GM18907 (cell line): ENCODE measurements around the gene TMEM240.

ENCODE experiments used
- ATAC-seq: cut with Tn5 transposase; IDR thresholded peaks from one replicate; pipeline ENCODE4 v1.9.1; 2021; ENCODE audit warnings: mild to moderate bottlenecking, moderate library complexity; ENCODE audit not compliant: unreplicated experiment

The TMEM240 gene

DNA sequence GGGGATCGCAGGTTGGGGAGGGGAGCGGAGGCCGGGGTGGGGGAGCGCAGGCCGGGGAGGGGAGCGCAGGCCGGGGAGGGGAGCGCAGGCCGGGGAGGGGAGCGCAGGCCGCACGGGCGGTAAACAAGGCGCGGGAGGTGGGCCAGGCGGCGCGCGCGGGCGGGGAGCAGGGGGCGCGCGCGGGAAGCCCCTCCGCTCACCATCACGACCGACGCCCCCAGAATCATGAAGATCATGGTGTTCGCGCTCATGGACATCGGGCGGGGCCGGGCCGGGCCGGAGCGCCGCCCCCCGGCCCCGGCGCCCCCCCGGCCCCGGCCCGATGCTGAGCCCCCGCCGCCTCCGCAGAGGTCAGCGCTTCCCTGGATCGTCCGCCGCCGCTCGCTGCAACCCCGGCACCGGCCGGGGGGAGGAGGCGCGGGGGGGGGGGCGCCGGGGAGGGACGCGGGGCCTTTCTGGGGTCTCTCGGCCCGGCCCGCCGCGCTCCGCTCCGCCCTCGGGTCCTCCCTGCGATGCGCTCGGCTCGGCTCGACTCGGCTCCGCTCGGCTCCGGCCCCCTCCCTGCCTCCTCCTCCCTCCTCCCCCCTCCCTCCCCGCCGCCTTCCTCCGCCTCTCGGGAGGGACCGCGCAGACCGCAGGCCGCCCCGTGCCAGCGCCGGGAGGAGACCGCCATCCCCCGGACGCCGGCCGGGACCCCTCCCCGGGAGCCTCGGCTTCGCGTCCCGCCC lies at the start of gene TMEM240:
TSS of gene TMEM240 (minus strand) at position 535 of the 728 bp plus-strand sequence. CDS start at position 257, 278 bp downstream.
- ATAC-seq: no peak

DNA sequence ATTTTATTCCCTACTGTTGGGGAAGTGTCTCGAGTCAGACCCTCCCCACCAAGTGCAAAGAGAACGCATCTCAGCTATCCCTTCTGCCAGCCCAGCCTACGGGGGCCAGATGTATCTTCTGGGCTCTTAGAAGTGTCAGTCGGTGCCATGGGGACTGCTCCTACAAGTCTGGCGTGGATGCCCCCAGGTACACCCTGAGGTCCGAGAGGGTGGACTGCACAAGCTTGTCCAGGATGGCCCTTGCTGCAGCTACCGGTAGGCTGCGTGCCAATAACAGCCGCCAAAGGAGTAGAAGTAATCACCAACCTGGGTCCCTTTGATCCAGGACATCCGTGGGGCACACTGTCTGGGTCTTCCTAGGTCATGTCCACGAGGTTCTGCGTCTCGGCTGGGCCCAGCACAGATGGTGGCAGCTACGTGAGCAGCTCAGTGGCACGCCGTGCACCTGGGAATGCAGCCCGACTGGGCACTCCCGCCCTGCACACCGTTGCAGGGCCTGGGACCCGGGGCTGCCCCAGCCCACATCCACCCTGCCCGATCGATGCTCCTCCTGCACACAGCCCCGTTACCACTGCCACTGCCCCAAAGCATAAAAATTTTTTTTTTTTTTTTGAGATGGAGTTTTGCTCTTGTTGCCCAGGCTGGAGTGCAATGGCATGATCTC lies 43.1 kb upstream of the TMEM240 start:
- no peak for ATAC-seq

DNA sequence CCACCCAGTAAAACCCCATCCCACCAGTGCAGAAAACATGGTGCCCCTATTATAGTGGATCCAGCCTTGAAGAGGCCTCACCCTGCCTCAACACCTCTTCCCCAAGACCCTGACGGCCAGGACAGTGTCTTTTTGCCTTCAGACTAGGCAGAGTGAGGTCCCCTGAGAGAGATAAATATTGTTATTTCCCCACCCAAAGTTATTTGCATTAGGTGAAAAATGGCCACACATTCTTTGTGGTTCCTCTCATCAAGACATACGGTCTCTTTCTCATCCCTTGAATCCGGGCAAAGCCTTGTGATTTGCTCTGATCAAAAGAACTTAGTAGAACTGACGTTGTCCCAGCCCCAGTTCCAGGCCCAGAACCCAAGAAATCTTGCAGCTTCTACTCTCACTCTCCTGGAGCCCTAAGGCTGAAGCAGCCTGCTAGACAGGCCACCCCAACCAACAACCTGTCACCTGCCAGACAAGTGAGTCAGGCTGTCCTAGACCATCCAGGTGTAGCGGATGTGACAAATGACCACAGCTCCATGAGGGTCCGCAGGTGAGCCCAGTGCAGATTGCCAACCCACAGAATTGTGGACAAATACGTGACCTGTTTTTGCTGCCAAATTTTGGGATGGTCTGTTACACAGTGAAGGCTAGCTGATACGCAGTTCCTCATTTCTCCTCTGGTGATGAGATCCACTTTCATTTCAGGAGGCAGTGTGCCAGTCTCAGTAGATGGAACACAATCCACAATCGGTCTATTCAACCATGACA lies 42.3 kb upstream of the TMEM240 start:
- no peak for ATAC-seq

DNA sequence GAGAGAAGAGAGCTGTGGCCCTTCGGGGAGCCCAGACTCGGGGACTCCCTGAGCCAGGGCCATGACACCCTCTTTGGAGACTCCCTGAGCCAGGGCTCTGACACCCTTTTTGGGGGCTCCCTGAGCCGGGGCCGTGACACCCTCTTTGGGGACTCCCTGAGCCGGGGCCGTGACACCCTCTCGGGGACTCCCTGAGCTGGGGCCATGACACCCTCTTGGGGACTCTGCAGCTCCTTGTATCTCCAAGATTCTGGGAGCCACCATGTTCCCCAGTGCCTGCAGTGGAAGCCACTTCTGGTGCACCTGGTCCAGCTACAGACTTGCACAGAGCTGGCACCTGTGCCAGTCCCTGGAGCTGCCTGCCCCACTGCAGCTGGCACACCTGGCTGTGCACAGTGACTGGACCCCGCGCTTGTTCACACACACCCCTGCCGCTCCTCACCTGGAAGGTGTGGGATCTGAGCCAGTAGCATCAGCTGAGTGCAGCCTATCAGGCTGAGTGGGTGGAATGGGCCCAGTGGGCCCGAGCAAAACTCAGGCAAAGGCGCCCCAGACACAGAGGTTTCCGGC lies 38.0 kb upstream of the TMEM240 start:
- no peak for ATAC-seq

DNA sequence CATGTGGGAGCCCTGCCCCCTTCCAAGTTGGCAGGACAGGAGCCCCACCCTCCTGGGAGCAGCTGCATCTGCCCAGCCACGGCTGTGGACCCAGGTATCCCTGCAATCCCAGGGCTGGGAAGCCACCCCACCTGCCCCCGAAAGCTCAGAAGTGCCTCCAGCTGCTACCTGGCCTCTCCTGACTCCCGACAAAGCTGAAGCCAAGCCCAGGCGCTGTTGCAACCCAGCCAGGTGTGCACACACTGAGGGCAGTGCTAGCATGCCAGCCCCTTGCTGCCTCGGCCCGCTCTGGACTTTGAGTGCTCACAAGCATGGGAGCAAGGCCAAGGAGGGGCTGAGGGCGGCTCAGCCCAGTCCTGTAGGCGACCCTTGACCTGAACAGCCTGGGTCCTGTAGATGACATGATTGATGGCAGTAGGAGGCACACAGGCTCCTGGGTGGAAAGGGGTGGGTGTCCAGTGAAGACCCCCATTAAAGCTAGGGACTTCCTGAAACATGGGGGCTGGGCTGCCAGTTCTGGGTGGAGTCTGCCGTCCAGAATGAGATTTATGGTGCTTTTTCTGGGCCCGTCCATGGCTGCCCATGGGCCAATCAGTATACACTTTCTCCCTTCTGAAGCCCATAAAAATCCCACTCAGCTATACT lies 37.1 kb upstream of the TMEM240 start:
- no peak for ATAC-seq

DNA sequence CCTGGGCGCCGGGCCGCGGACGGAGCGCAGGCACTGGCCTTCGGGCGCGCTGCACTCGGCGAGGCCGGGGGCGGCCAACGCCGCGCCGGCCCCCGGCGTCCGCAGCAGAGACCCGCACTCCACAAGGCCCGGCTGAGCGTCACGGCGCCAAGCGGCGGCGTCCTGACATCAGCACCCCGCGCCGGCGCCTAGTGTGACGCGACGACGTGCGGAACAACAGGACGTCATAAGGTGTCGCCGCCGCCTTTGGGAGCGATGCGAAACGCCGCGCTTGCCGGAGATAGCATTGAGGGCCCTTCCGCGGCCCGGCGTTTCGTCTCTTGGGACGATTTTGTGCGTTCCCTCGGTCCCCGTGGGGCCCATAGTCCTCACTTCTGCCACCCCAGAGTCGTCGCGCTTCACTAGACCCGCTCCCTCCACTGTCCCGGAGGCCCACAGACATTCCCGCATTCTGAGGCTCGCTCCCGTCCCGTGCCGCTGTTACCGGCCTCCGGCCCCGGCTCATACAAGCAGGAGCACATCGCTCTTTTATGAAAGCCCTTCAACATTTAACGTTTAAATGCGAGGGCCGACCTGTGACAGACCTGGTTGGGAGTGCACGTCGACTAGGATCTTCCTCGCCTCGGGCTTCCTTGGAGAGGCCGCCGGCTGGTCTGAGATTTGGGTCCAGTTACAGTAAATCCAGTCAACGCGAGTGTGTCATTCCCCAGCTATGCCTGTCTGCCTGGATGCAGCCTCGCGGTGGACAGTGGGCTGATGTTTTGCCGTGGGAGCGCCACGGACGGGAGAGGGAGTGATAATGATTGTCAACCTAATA lies 34.5 kb upstream of the TMEM240 start, which contains the start of gene SSU72:
TSS of gene SSU72 (minus strand) at position 143 of the 817 bp plus-strand sequence. CDS start 306 bp downstream, outside the sequence.
- peak; percentile 78 for ATAC-seq

DNA sequence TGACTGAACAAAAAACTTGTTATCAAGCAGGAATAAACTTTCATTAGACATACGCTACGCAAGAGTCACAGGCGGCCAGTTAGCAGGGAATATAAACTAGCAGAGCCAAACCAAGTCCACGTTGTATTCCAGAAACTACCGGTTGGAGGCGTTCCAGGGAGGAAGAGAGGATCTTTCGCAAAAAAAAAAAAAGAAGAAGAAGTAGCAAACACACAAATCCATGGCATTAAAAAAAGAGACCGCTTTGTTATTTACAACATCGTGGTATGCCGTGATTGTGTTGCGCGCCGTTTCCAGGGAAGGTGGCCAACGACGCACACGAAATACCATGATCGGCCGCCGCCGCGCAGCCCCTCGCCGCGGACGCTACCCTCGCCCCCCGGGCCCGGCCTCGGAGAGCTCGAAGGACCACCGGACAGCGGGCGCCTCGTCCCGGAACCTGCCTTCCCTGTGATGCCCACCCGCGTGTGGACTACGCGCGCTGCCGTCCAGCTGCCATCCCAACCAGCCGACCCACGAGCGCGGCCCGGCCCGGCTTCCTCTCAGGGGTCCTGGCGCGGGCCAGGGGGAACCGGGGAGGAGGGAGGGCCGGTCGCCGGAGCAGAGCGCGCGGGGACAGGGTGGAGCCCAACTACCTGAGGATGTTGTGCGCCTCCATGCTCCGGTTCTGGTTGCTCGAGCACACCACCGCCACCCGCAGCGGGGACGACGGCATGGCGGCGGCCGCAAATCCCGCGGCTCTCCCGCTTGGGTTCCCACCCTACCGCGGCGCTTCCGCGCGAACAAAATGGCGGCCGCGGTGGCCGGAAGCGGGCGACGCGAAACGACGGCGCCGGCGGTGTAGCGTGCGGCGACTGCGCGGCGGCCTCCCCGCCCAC lies 33.7 kb upstream of the TMEM240 start:
- ATAC-seq: peak; percentile 67

DNA sequence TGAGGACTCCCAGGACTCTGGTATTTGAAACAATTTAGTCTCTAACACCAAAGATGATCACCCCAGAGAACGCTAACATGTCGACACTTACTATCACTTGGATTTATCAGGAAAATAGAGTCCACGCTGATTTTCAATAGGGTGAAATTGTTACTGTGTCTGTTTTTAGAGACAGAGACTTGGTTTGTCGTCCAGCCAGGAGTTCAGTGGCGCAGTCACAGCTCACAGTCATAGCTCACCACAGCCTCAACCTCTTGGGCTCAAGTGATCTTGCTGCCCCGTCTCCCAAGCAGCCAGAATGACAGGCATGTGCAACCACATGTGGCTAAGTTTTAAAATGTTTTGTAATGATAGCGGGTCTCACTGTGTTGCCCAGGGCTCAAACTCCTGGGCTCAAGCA lies 28.9 kb upstream of the TMEM240 start:
- no peak for ATAC-seq

DNA sequence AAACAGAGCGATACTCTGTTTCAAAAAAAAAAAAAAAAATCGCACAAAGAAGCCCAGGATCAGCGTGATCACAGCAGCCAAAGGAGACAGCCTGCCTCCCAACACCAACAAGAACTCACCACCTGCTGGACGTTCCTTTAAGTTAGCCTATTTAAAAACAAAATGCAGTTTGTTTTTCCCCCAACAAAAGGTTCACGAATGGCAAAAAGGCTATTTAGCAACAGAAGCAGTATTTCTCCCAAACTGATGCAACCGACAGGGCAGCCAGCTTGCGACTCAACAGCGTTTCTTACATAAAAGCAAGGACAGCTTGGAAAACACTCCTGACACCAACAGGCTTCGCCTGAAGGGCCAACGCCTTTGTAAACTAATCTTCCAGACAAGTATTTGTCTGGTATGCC lies 27.5 kb upstream of the TMEM240 start:
- no peak for ATAC-seq

DNA sequence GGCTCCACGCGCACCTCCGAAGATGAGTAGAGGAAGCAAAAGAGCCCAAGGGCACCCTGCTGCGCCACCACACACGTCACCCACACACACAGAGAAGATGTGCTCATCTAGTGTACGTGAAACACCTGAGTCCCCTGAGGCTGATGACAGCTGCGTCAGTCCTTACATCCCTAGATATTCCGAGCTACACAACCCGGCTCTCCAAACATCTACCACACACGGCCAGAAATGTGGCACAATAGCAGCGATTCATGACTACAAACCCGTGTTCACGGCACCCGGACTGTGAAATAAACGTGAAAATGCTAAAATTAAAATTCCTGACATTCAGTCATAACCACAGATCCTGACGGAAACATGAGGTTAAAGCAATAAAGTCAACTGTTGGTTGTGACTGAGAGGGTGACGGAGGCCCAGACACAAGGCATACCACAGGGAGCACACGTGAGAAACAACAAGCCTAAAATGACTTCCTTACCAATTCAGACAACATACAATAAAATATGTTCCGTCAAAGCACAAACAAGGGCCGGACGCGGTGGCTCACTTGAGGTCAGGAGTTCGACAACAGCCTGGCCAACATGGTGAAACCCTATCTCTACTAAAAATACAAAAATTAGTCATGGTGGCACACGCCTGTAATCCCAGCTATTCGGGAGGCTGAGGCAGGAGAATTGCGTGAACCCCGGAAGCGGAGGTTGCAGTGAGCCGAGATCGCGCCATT lies 26.9 kb upstream of the TMEM240 start:
- ATAC-seq: no peak

DNA sequence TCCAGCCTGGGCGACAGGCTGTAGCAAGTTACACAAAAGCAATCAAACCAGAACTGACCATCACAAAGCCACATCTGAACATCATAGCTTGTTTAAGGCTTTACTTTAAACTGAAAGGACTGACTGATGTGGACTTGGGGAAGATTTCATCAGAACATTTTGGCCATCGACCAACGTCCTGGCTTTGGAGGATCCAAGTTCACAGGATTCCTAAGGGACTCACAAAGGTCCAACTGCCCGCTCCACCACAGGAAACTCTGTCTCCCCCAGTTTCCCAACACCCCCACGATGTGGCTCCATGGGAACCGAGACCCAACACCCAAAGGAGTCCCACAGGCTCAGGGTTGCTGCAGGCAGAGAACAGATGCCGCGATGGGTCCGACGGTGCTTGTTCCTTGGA lies 24.9 kb upstream of the TMEM240 start:
- ATAC-seq: no peak

DNA sequence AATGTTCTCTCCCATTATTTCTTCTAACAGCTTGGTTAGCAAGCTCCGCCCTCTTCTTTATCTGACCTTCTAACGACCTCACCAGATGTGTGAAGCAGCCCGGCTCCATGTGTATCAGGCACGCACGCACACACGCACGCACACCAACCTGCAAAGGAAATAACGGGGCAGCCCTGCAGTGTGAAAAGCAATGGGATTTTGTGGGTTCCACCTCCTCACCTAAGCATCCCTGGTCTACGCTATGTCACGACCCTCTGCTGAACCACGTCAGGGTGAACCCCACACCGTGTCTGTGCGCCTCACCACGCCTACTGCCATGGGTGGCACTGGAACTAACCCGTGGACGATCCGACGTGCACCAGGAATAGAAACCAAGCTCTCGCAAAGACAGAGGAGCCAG lies 23.8 kb upstream of the TMEM240 start:
- no peak for ATAC-seq

DNA sequence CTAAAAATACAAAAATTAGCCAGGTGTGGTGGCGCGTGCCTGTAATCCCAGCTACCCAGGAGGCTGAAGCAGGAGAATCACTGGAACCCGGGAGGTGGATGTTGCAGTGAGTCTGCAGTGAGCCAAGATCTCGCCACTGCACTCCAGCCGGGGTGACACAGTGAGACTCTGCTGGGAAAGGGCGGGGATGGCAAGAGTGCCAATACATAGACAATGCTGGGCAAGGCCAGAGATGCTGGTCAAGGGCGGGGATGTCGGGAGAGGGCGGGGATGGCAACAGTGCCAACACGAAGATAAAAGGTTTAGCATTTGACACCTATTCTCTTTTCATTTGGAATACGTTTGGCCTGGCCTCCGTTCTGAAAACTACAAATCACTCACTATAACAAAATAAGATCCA lies 23.3 kb upstream of the TMEM240 start:
- no peak for ATAC-seq

DNA sequence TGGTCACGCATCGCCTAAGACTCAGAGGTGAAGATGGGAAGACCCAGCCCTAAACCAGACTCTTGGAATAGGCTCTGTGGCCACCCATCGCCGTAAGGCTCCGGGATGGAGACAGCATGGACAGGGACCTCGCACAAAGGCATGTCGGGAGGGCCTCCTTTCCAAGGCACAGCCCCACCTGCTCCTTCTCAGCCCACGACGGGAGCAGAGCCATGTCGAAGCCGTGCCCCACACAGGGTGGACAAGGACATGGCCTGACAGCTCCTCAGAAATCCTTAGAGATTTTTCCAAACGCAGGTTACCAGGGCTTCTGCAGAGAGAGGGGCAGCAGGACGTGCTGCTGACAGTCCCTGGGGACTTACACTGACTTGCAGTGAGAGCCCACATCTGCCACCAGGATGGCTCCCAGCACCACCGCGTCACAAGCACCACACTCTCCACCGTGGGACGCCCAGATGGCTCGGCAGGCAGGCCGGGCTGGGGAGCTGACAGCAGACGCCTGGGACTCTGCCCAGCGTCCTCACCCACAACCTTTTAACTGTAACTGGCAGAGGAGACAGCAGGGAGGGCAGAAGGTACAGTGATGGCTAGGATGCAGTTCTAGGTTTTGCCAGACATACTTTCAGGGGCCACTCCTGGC lies 22.3 kb upstream of the TMEM240 start:
- ATAC-seq: no peak

DNA sequence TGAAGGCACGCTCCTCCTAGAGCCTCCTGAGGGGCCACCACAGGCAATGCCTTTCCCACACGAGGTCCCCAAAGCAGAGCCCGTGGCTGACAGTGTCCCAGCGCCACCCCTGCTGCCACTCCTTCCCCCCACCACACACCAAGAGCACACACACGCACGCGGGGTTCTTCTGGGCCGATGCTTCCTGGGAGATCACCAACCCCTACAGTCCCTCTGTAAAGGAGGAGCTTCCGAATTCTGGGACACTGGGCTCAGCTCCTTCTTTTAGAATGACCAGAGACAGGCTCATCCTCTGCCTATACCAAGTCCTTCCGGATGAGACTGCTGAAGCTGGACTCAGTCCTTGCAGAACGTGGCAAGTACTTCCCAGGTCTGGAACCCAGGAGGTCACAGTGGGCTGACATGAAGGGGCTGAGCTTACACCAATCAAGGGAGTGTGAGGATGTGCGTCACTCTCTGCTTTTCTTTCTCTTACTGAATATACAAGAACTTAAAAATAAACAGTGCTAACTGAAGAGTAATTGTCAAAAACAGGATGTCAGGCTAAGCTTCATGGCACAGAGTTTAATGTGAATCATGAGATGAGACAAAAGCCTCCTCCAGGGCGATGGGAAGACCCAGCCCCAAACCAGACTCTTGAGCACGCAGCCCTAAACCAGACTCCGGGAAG lies 21.5 kb upstream of the TMEM240 start:
- ATAC-seq: no peak

DNA sequence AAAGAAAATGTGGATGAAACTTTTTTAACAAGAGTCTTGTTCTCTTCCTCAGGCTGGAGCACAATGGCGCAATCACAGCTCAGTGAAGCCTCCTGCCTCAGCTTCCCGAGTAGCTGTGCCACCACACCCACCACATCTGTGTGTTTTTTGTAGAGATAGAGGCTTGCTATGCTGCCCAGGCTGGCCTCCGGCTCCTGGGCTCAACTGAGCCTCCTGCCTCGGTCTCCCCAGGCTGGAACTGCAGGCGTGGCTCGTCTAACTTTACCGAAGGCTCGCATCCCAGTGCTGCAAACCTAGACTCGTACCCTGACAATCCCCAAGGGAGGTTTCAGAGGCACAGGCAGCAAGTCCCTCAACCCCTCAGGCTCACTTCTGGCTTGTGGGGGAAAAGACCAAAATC lies 19.8 kb upstream of the TMEM240 start:
- ATAC-seq: no peak

DNA sequence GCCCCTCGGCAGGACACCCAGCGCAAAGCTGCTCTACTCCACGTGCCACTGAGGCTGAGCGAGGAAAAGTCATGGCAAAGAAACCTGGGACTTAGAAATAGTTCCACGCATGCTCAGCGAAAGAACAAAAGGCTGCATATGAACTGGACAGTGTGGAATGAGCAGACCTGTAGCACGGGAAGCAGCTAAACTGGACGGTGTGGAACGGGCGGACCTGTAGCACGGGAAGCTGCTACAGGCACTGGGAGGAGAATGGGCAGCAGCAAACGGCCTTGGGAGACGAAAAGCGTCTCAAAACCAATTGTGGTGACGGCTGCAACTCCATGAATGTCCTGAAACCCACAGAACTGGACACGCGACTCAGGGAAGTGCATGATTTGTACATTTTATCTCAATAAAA lies 18.6 kb upstream of the TMEM240 start:
- ATAC-seq: no peak
